Peyer's patch (tissue), 4 donors: Measurements from ENCODE around the gene KRT17. TPM values are rescaled to one million over a fixed set of nuclear protein-coding genes. Genes with fewer than 3 reads are reported as not detected.
A peak's percentile ranks its signal among the peaks of the same experiment; 100 is the strongest.
"Not testable (repeated sequence)": the region's sequence is repeated elsewhere in the genome, so short reads cannot be mapped to it uniquely, and the experiment has no call there.

Experiments
- DNase-seq, 3 donors: peaks; one replicate each; pipeline ENCODE4 v3.0.0-alpha.2; 2017 to 2019
- H3K27ac ChIP-seq, 4 donors: fragments of 200-600 bp; sonication (generic); one replicate each; pipeline ENCODE4 v1.5.1; 2016 to 2019
- H3K27me3 ChIP-seq, 2 donors: fragments of 200-600 bp; sonication (generic); one replicate each; pipeline ENCODE4 v1.5.1; 2019
- H3K36me3 ChIP-seq, 3 donors: fragments of 200-600 bp; sonication (generic); one replicate each; pipeline ENCODE4 v1.5.1; 2016 to 2019
- H3K4me1 ChIP-seq, 4 donors: fragments of 200-600 bp; sonication (generic); one replicate each; pipeline ENCODE4 v1.5.1; 2016 to 2019
- H3K4me3 ChIP-seq, 4 donors: fragments of 200-600 bp; sonication (generic); 1 replicate in 3 of 4; 2 replicates in 1 of 4; pipeline ENCODE4 v1.5.1; 2016 to 2019; ENCODE audit warnings: mild to moderate bottlenecking in 1 of 4
- H3K9me3 ChIP-seq, 4 donors: fragments of 200-600 bp; sonication (generic); one replicate each; pipeline ENCODE4 v1.5.1; 2016 to 2019; ENCODE audit warnings: mild to moderate bottlenecking in 1 of 4
- POLR2A ChIP-seq, 2 donors: fragments of 450-650 bp; IDR thresholded peaks; one replicate each; pipeline ENCODE4 v1.5.1; 2017; ENCODE audit warnings: antibody characterized with exemption in 2 of 2, mild to moderate bottlenecking in 2 of 2, moderate library complexity in 2 of 2
- total RNA-seq, 4 donors: library from RNA; depleted of rRNA; stranded (reverse); fragments of >200 nt; gene quantifications; one replicate each; pipeline ENCODE4 v1.1.0, GENCODE V29; 2016
- TF ChIP-seq, protein P1 (sequence below), 6 experiments: fragments of 450-650 bp in 4 of 6; fragments of 200-600 bp in 2 of 6; sonication (generic) in 1 of 6; IDR thresholded peaks; one replicate each; pipeline ENCODE4 v1.5.1; 2017 to 2019; ENCODE audit warnings: antibody characterized with exemption in 6 of 6, mild to moderate bottlenecking in 3 of 6, moderate library complexity in 1 of 6

KRT17 gene
- total RNA-seq, 4 donors from 2014 or later = 2.7 TPM; not detected in 3

DNA sequence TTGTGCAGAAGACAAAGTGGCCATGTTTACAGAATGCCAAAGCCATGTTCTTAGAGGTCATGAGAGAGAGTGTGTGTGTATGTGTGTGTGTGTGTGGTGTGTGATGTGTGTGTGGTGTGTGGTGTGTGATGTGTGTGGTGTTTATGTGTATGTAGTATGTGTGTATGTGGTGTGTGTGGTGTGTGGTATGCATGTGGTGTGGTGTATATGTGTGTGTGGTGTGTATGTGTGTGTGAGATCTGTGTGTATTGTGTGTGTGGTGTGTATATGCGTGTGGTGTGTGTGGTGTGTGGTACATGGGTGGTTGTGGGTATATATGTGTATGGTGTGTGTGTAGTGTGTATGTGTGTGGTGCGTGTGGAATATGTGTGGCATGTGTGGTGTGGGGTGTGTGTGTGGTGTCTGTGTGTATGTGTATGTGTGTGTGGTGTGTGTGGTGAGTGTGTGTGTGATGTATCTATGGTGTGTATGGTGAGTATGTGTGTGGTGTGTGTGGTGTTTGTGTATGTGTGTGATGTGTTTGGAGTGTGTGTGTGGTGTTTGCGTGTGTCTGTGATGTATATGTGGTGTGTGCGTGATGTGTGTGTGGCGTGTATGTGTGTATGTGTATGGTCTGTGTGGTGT is 8.2 kb upstream of the KRT17 start:
- no peaks in the 10 kb centered on the region for H3K27me3 ChIP-seq
- peaks cover 0 to 24% (median 1%) of the 10 kb centered on the region in 4 donors for H3K4me1 ChIP-seq
- no peaks in the 10 kb centered on the region for H3K36me3 ChIP-seq
- no peak for DNase-seq
- H3K9me3 ChIP-seq = no peaks in the 10 kb centered on the region
- TF ChIP-seq POLR2A (IDR thresholded peaks at IDR 0.05) = no peak
- TF ChIP-seq, protein P1, sequence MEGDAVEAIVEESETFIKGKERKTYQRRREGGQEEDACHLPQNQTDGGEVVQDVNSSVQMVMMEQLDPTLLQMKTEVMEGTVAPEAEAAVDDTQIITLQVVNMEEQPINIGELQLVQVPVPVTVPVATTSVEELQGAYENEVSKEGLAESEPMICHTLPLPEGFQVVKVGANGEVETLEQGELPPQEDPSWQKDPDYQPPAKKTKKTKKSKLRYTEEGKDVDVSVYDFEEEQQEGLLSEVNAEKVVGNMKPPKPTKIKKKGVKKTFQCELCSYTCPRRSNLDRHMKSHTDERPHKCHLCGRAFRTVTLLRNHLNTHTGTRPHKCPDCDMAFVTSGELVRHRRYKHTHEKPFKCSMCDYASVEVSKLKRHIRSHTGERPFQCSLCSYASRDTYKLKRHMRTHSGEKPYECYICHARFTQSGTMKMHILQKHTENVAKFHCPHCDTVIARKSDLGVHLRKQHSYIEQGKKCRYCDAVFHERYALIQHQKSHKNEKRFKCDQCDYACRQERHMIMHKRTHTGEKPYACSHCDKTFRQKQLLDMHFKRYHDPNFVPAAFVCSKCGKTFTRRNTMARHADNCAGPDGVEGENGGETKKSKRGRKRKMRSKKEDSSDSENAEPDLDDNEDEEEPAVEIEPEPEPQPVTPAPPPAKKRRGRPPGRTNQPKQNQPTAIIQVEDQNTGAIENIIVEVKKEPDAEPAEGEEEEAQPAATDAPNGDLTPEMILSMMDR (IDR thresholded peaks at IDR 0.05) = no peak
- no peak overlapping the region for H3K27ac ChIP-seq
- no peak overlapping the region for H3K4me3 ChIP-seq

DNA sequence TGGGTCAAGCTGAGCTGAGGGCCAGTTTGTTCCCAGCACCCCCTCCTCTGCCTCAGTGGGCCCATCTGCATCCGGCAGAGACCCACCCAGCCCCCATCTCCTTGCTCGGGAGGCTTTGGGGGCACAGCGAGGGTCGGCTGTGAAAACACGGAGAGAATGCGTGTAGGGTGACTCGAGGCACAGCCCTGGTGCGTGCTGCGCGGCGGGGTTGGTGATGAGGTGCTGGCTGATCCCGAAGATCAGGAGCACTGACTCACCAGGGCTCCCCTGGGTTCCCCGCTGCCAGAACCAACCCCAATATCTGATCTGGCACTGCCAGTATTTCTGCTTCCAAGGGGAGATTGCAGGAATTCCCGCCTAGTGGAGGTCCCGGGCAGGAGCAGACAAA is 7.5 kb upstream of the KRT17 start:
- Histone ChIP-seq H3K4me1 (peaks cover 0 to 24% (median 1%) of the 10 kb centered on the region in 4 donors), H3K4me3 (no peak overlapping the region), H3K9me3 (no peaks in the 10 kb centered on the region), H3K36me3 (no peaks in the 10 kb centered on the region), H3K27ac (peak overlapping the region in 1 of 4 donors; percentile 40), H3K27me3 (no peaks in the 10 kb centered on the region)
- DNase-seq = no peak
- no peak for TF ChIP-seq POLR2A (IDR thresholded peaks at IDR 0.05)
- TF ChIP-seq, protein P1 (IDR thresholded peaks at IDR 0.05) = no peak

DNA sequence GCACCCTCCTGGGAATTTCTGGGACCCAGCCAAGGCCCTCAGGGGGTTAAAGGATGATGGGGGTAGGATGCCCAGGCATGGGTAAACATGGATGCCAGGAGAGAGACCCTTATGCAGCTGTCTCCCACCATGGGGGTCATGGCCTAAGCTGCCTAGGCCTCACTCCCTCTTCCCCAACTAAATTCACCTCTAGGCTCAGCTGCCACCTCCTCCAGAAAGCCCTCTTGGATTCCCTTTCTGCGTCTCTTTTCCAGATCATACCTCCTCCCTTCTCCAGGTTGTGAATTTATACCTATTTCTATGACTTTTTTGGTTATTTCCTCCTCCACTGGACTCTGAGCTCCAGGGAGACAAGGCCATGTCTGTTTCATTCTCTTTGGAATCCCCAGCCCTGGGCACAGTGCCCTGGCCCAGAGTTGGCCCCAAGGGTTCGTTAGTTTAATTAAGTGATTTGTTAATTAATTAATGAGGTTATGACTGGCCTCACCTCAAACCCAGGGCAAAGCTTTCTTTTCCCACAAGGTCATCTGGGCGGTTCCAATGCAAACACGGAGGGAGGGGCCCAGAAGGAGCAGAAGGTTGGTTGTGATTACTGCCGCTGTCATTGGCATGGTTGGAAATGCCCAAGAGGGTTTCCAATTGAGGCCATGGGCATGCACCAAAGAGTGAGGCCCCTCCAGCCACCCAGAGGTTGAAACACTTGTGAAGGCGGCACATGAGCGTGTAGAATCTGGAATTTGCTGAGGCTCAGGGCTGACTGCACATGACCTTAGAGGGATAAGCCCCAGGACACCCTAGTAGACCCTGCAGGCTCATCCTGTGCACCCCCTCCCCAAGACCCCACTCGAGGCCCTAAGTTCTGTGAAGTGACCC is 6.9 kb upstream of the KRT17 start:
- Histone ChIP-seq H3K27ac (peak overlapping the region in 1 of 4 donors; percentile 40), H3K36me3 (no peaks in the 10 kb centered on the region), H3K27me3 (no peaks in the 10 kb centered on the region), H3K4me1 (peaks cover 0 to 24% (median 1%) of the 10 kb centered on the region in 4 donors), H3K4me3 (no peak overlapping the region), H3K9me3 (no peaks in the 10 kb centered on the region)
- no peak for TF ChIP-seq POLR2A (IDR thresholded peaks at IDR 0.05)
- TF ChIP-seq, protein P1 (IDR thresholded peaks at IDR 0.05) = no peak
- peak in 2 of 3 donors; percentile 57 to 62 for DNase-seq

DNA sequence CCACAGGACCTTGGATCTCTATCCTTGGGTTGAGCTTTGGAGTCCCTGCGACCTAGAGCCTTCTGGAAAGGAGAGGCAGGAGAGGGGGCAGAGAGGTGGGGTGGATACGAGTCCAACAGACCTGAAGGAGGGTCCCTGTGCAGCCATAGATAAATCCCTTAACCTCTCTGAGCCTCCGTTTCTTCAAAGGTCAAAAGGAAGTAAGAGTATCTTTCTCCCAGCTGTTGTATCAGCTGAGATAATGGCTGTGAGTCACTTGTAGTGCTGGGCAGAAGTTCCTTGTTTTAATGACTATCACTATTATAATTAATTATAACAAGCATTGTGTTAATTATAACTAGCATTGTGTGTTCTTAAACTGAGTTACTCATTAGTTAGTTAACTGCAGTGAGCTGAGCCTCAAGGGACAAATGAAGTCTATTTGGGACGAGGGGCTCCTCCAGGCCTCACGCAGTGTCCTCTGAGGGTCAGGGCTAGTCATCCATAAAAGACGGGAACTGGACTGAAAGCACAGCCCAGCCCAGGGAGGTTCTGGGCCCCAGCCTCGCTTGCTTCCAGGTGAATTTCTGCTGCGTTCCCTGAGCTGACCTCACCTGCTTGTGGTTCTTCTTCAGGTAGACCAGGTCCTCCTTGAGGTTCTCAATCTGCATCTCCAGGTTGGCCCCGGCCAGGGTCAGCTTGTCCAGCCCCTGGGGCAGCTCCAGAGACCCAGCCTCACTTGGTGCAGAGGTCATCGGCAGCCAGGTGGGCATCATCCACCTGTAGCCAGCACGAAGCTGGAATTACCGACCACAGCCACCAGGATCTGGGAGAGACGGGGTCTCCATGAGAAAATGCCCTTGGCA is 5.7 kb upstream of the KRT17 start:
- H3K4me1 ChIP-seq = peaks cover 0 to 14% (median 1%) of the 10 kb centered on the region in 4 donors
- H3K9me3 ChIP-seq = no peaks in the 10 kb centered on the region
- no peak overlapping the region for H3K4me3 ChIP-seq
- peak overlapping the region in 1 of 4 donors; percentile 45 for H3K27ac ChIP-seq
- DNase-seq = peak in 1 of 3 donors; percentile 50
- no peaks in the 10 kb centered on the region for H3K36me3 ChIP-seq
- TF ChIP-seq, protein P1 (IDR thresholded peaks at IDR 0.05) = no peak
- no peak for TF ChIP-seq POLR2A (IDR thresholded peaks at IDR 0.05)
- no peaks in the 10 kb centered on the region for H3K27me3 ChIP-seq

DNA sequence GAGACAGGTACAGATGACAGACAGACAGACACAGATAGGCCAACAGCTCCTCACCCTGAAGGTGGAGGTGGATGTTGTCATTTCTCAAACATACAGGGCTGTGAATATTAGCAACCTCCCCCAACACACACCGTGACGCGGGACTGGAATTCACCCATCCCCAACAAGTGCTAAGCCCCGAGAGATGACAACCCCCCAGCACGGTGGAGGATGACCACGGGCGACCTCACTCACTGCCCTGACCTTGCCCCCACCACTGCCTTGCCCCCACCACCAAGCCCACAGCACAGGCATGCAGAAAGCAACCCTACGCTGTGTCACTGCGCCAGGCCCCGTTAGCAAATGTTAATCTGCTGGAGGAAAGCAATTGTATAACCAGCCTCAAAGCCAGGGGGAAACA is 4.9 kb upstream of the KRT17 start:
- H3K4me3 ChIP-seq = no peak overlapping the region
- TF ChIP-seq, protein P1 (IDR thresholded peaks at IDR 0.05) = no peak
- TF ChIP-seq POLR2A (IDR thresholded peaks at IDR 0.05) = no peak

DNA sequence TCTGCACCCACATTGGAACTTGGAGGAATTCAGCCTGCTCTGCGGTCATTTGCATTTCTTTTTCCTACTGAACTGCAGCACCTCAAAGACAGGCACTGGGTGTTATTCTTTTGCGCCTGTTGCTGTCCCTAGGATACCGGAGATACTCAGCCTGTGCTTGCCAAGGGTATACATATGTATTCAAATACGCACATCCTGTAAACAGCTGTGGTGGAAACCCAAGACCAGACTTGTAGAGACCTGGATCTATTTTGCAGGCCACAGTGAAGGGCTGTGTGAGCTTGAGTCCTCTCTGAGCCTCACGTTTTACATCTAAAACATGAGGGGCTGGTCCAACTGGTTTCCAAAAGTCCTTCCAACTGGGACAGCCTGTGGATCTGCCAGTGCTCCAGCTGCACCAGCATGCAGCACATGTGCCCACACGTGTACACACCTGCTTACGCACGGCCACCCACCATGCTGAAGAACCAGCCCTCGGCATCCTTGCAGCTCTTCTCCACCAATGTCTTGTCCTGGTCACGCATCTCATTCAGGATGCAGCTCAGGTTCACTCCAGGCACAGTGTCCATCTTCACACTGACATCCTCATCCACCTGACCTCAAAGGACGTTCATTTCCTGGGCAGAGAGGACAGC is 4.4 kb upstream of the KRT17 start:
- not testable (repeated sequence) for H3K27me3 ChIP-seq, H3K4me3 ChIP-seq, H3K4me1 ChIP-seq, H3K27ac ChIP-seq, H3K36me3 ChIP-seq, H3K9me3 ChIP-seq
- DNase-seq = peak in 1 of 3 donors; percentile 41

More for the DNA sequence above, 4.9 kb upstream of the KRT17 start:
- Histone ChIP-seq H3K27ac (no peak overlapping the region), H3K4me1 (peaks cover 0 to 8% (median 1%) of the 10 kb centered on the region in 4 donors), H3K36me3 (no peaks in the 10 kb centered on the region), H3K27me3 (no peaks in the 10 kb centered on the region), H3K9me3 (no peaks in the 10 kb centered on the region)
- DNase-seq = peak in 1 of 3 donors; percentile 19

DNA sequence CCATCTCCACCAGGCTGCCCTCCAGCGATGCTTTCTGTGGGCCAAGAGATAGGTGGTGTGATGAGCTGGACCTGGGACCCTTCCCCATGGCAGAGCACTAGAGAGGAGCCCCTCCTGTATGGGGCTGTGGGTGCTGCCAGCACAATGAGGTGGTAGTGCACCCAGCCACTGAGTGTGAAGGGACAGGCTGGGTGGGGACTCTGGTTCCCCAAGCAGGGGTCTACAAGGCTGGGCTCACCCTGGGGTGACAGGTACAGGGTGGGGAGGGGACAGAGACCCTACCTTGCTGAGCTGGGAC is 3.6 kb upstream of the KRT17 start:
- not testable (repeated sequence) for H3K27ac ChIP-seq, H3K27me3 ChIP-seq, H3K9me3 ChIP-seq, H3K4me3 ChIP-seq, DNase-seq, H3K4me1 ChIP-seq, H3K36me3 ChIP-seq
